ENCODE measurements around the gene ROCK2. TPM values are rescaled to one million over a fixed set of nuclear protein-coding genes. Genes with fewer than 3 reads are reported as not detected.
"Not testable (repeated sequence)": the region's sequence is repeated elsewhere in the genome, so short reads cannot be mapped to it uniquely, and the experiment has no call there.

ROCK2 gene
- polyA plus RNA-seq, 4 donors, result 33.3 to 42.9 (median 38.3) TPM

- peak in 1 of 4 donors; percentile 53 for DNase-seq (ENCODE audit: low read depth in 4 of 4, low spot score in 2 of 4)
Observed at GRCh38 chr2:11343368-11343649, 1.1 kb downstream of the ROCK2 start.

GRCh38 chr2:11342551-11343367 lies 1.7 kb downstream of the ROCK2 start:
- peak in 1 of 4 donors; percentile 19 for DNase-seq (ENCODE audit: low read depth in 4 of 4, low spot score in 2 of 4)

GRCh38 chr2:11340717-11341116 lies 3.7 kb downstream of the ROCK2 start:
- no peak for DNase-seq (ENCODE audit: low read depth in 4 of 4, low spot score in 2 of 4)

- DNase-seq (ENCODE audit: low read depth in 4 of 4, low spot score in 2 of 4), result no peak
Observed at GRCh38 chr2:11339508-11340083, 4.8 kb downstream of the ROCK2 start.

GRCh38 chr2:11338580-11338979 lies 5.9 kb downstream of the ROCK2 start:
- no peak for DNase-seq (ENCODE audit: low read depth in 4 of 4, low spot score in 2 of 4)

GRCh38 chr2:11337909-11338308 lies 6.5 kb downstream of the ROCK2 start:
- DNase-seq (ENCODE audit: low read depth in 4 of 4, low spot score in 2 of 4), result no peak

- no peak for DNase-seq (ENCODE audit: low read depth in 4 of 4, low spot score in 2 of 4)
Observed at GRCh38 chr2:11336189-11336588, 8.2 kb downstream of the ROCK2 start.

GRCh38 chr2:11333427-11334183 lies 10.8 kb downstream of the ROCK2 start:
- DNase-seq (ENCODE audit: low read depth in 4 of 4, low spot score in 2 of 4), result no peak

GRCh38 chr2:11332596-11332995 lies 11.8 kb downstream of the ROCK2 start:
- no peak for DNase-seq (ENCODE audit: low read depth in 4 of 4, low spot score in 2 of 4)

- no peak for DNase-seq (ENCODE audit: low read depth in 4 of 4, low spot score in 2 of 4)
Observed at GRCh38 chr2:11330457-11331142, 13.8 kb downstream of the ROCK2 start.

GRCh38 chr2:11329776-11330175 lies 14.7 kb downstream of the ROCK2 start:
- DNase-seq (ENCODE audit: low read depth in 4 of 4, low spot score in 2 of 4), result no peak

GRCh38 chr2:11328522-11328921 lies 15.9 kb downstream of the ROCK2 start:
- not testable (repeated sequence) for DNase-seq (ENCODE audit: low read depth in 4 of 4, low spot score in 2 of 4)

- no peak for DNase-seq (ENCODE audit: low read depth in 4 of 4, low spot score in 2 of 4)
Observed at GRCh38 chr2:11327871-11328270, 16.6 kb downstream of the ROCK2 start.

GRCh38 chr2:11326677-11327211 lies 17.7 kb downstream of the ROCK2 start:
- no peak for DNase-seq (ENCODE audit: low read depth in 4 of 4, low spot score in 2 of 4)

GRCh38 chr2:11325961-11326676 lies 18.3 kb downstream of the ROCK2 start:
- no peak for DNase-seq (ENCODE audit: low read depth in 4 of 4, low spot score in 2 of 4)

GRCh38 chr2:11321847-11322246 lies 22.6 kb downstream of the ROCK2 start:
- no peak for DNase-seq (ENCODE audit: low read depth in 4 of 4, low spot score in 2 of 4)

GRCh38 chr2:11320698-11321492 lies 23.5 kb downstream of the ROCK2 start:
- no peak for DNase-seq (ENCODE audit: low read depth in 4 of 4, low spot score in 2 of 4)

- DNase-seq (ENCODE audit: low read depth in 4 of 4, low spot score in 2 of 4), result no peak
Observed at GRCh38 chr2:11319939-11320338, 24.5 kb downstream of the ROCK2 start.

GRCh38 chr2:11315074-11315705 lies 29.2 kb downstream of the ROCK2 start:
- no peak for DNase-seq (ENCODE audit: low read depth in 4 of 4, low spot score in 2 of 4)
